ENCODE data around the gene DHX9.

The DHX9 gene

DNA sequence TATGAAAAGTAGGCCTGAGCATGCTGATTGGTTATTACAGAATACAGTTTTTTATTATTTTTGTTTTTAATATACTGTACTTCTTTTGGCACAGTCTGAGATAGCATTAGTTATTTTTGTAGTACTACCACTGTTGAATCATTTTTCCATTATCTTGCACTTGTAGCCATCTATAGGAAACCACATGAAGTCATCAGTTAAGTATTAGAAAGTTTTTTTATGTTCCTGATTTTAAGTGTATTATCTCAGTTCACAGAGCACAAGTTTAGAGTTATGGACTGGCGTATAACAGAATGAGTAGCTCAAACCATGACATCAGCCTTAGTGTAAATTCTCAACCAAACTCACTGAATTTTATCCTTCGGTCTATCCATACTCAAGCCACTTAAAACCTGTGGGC, 22.8 kb downstream of the DHX9 start:
- ChIA-PET CTCF (no interaction called here), POLR2A (ENCODE audit: low non-redundant PET) (no interaction called here)
- no peak overlapping the region for H3K27ac ChIP-seq
- TF ChIP-seq, protein P1, sequence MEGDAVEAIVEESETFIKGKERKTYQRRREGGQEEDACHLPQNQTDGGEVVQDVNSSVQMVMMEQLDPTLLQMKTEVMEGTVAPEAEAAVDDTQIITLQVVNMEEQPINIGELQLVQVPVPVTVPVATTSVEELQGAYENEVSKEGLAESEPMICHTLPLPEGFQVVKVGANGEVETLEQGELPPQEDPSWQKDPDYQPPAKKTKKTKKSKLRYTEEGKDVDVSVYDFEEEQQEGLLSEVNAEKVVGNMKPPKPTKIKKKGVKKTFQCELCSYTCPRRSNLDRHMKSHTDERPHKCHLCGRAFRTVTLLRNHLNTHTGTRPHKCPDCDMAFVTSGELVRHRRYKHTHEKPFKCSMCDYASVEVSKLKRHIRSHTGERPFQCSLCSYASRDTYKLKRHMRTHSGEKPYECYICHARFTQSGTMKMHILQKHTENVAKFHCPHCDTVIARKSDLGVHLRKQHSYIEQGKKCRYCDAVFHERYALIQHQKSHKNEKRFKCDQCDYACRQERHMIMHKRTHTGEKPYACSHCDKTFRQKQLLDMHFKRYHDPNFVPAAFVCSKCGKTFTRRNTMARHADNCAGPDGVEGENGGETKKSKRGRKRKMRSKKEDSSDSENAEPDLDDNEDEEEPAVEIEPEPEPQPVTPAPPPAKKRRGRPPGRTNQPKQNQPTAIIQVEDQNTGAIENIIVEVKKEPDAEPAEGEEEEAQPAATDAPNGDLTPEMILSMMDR (conservative IDR thresholded peaks at IDR 0.05; ENCODE audit: low read depth), result no peak
- no peak for DNase-seq (ENCODE audit: low spot score)

DNA sequence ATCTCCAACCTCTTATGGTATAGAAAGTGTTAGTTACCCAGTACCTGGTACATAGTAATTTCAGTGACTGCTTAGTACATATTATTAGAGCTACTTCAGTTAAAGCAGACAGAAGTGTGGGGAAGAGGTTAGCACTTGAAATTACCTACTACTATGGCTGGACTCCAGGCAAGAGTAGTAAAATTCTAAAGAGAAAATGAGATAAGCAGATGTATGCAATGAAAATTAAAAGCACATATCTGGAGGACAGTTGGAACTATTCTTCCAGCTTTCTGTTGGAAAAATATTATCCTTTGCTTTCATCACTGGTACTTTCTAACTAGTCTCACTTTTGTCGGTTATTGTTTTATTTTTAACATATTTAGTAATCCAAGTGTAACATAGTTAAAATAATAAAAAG, 23.7 kb downstream of the DHX9 start:
- H3K27ac ChIP-seq, result no peak overlapping the region
- TF ChIP-seq, protein P1 (conservative IDR thresholded peaks at IDR 0.05; ENCODE audit: low read depth), result no peak
- DNase-seq (ENCODE audit: low spot score), result no peak
- ChIA-PET POLR2A (ENCODE audit: low non-redundant PET) (no interaction called here), CTCF (no interaction called here)

DNA sequence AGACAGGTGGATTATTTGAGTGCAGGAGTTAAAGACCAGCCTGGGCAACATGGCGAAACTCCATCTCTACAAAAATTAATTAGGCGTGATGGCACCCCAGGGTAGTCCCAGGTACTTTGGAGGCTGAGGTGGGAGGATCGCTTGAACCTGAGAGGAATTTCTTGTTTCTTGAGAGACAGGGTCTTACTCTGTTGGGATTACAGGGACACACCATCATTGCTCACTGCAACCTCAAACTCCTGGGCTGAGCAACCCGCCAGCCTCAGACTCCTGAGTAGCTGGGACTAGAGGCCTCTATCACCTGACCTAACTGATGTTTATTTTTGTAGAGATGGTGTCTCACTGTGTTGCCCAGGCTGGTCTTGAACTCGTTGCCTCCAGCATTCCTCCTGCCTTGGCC, 24.8 kb downstream of the DHX9 start:
- TF ChIP-seq, protein P1 (conservative IDR thresholded peaks at IDR 0.05; ENCODE audit: low read depth), result no peak
- ChIA-PET CTCF (no interaction called here), POLR2A (ENCODE audit: low non-redundant PET) (no interaction called here)
- no peak for DNase-seq (ENCODE audit: low spot score)
- no peak overlapping the region for H3K27ac ChIP-seq

DNA sequence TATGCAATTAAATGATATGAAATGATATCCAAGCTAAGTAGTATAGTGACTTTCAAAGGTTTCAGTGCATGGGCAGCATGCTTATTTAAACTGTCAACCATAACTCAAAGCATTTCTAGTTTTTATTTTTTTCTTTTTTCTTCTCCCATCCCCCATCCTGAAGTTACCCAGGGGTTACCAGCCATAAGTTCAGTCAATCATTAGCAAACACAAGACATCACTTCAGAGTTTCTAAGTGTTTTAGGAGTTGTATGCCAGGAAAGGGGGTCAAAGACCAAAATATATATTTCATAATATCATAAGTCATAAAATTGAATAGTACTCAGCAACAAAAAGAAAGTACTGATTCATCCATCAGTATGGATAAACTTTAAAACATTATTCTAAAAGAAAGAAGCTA, 28.7 kb downstream of the DHX9 start:
- CTCF ChIA-PET, result interaction anchor here (0.6 kb wide), 1 partner anchor 673 kb away, joined by 3 read pairs; no protein-coding TSS in a partner anchor
- DNase-seq (ENCODE audit: low spot score), result no peak
- POLR2A ChIA-PET (ENCODE audit: low non-redundant PET), result no interaction called here
- TF ChIP-seq, protein P1 (conservative IDR thresholded peaks at IDR 0.05; ENCODE audit: low read depth), result no peak
- H3K27ac ChIP-seq, result no peak overlapping the region

DNA sequence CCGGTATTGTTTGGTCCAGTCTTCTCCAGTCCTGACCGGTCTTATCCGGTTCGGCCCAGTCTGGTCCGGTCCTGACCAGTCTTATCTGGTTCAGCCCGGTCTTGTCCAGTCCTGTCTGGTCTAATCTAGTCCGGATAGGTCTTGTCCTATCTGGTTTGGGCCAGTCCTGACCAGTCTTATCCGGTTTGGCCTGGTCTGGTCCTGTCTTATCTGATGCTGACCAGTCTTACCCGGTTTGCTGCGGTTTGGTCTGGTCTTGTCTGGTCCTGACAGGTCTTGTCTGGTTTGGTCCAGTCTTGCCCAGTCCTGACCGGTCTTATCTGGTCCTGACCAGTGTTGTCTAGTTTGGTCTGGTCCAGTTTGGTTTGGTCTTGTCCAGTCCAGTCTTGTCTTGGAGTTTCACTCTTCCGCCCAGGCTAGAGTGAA, 30.1 kb downstream of the DHX9 start:
- peak overlapping the region; percentile 79 for H3K27ac ChIP-seq
- no peak for DNase-seq (ENCODE audit: low spot score)
- ChIA-PET POLR2A (ENCODE audit: low non-redundant PET) (no interaction called here), CTCF (no interaction called here)
- TF ChIP-seq, protein P1 (conservative IDR thresholded peaks at IDR 0.05; ENCODE audit: low read depth), result no peak

DNA sequence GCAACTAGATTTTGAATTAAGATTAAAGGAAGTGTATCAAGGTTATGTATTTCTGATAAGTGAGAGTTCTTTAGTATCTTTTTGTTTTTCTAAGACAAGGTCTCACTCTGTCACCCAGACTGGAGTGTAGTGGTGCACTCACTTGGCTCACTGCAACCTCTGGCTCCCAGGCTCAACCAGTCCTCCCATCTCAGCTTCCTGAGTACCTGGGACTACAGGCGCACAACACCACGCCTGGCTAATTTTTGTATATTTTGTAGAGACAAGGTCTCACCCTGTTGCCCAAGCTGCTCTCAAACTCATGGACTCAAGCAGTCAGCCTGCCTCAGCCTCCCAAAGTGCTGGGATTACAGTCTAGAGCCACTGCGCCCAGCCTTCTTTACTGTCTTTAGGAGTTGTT, 33.7 kb downstream of the DHX9 start:
- TF ChIP-seq, protein P1 (conservative IDR thresholded peaks at IDR 0.05; ENCODE audit: low read depth), result no peak
- no peak for DNase-seq (ENCODE audit: low spot score)
- ChIA-PET POLR2A (ENCODE audit: low non-redundant PET) (no interaction called here), CTCF (no interaction called here)
- no peak overlapping the region for H3K27ac ChIP-seq

DNA sequence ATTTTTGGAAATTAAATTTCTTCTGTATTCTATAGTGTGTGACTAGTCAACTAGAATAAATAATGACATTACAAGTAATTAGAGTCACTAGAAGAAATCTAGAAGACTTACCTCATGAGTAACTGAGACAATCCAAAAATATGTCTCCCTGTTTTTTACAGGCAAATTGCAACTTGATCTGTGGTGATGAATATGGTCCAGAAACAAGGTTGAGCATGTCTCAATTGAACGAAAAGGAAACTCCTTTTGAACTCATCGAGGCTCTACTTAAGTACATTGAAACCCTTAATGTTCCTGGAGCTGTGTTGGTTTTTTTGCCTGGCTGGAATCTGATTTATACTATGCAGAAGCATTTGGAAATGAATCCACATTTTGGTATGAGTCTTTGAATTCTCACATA, 36.7 kb downstream of the DHX9 start:
- DNase-seq (ENCODE audit: low spot score), result no peak
- TF ChIP-seq, protein P1 (conservative IDR thresholded peaks at IDR 0.05; ENCODE audit: low read depth), result no peak
- CTCF ChIA-PET, result interaction anchor here (0.6 to 1.1 kb wide), 2 partner anchors 18 to 30 kb away, joined by 3 read pairs; no protein-coding TSS in a partner anchor
- POLR2A ChIA-PET (ENCODE audit: low non-redundant PET), result no interaction called here
- H3K27ac ChIP-seq, result no peak overlapping the region

Measured in RWPE1 (cell line).